Uterus (tissue), 2 donors: ENCODE measurements around the gene IL18BP.

Experiments
- CTCF ChIP-seq, 4 experiments: fragments of 200-600 bp in 2 of 4; fragments of 450-650 bp in 2 of 4; sonication (generic) in 2 of 4; IDR thresholded peaks; one replicate each; pipeline ENCODE4 v1.5.1; 2016 to 2019; ENCODE audit warnings: antibody characterized with exemption in 4 of 4, mild to moderate bottlenecking in 2 of 4, moderate library complexity in 1 of 4
- POLR2A ChIP-seq, 2 donors: fragments of 450-650 bp; IDR thresholded peaks; one replicate each; pipeline ENCODE4 v1.6.1; 2016; ENCODE audit warnings: antibody characterized with exemption in 2 of 2, mild to moderate bottlenecking in 1 of 2, moderate library complexity in 1 of 2

GRCh38 chr11:71949034-71949433, 49.7 kb upstream of the IL18BP start:
- no peak for TF ChIP-seq CTCF (IDR thresholded peaks at IDR 0.05)
- no peak for TF ChIP-seq POLR2A (IDR thresholded peaks at IDR 0.05)
